Keratinocyte (primary cell): ENCODE data around the gene CHL1. TPM values are rescaled to one million over a fixed set of nuclear protein-coding genes. Genes with fewer than 3 reads are reported as not detected.

ENCODE experiments used
- DNase-seq: peaks from one replicate; pipeline ENCODE4 v3.0.0-alpha.2; 2011; ENCODE audit warnings: low read depth, missing footprints, low spot score
- FAIRE-seq: peaks from 2 replicates; lab custom pipeline; 2011; peaks lifted over from hg19 to GRCh38; lab: Jason Lieb, UNC
- H2AFZ ChIP-seq: 2 replicates; pipeline ENCODE4 v1.6.0; 2012; ENCODE audit warnings: low read length, control low read depth, inconsistent platforms; ENCODE audit not compliant: control insufficient read depth
- H3K27ac ChIP-seq: 2 replicates; pipeline ENCODE4 v1.5.1; 2011; ENCODE audit warnings: low read length; ENCODE audit not compliant: control insufficient read depth, insufficient read depth
- H3K27me3 ChIP-seq: 3 replicates; pipeline ENCODE4 v1.6.0; 2011; ENCODE audit warnings: low read length; ENCODE audit not compliant: control insufficient read depth, insufficient read depth; ENCODE audit errors: extremely low read depth
- H3K36me3 ChIP-seq, 2 experiments: 2 replicates in 1 of 2; 3 replicates in 1 of 2; pipeline ENCODE4 v1.5.1; 2011; ENCODE audit warnings: low read length in 2 of 2, mild to moderate bottlenecking in 1 of 2; ENCODE audit not compliant: control insufficient read depth in 2 of 2, insufficient read depth in 2 of 2; ENCODE audit errors: extremely low read depth in 1 of 2
- H3K4me1 ChIP-seq: 3 replicates; pipeline ENCODE4 v1.5.1; 2011; ENCODE audit warnings: low read length; ENCODE audit not compliant: control insufficient read depth, insufficient read depth; ENCODE audit errors: extremely low read depth
- H3K4me2 ChIP-seq: 3 replicates; pipeline ENCODE4 v1.6.0; 2011; ENCODE audit warnings: low read depth, low read length; ENCODE audit not compliant: control insufficient read depth, insufficient read depth; ENCODE audit errors: extremely low read depth
- H3K4me3 ChIP-seq, 3 experiments: fragments of 200-600 bp in 1 of 3; sonication (generic) in 1 of 3; 2 replicates in 2 of 3; 3 replicates in 1 of 3; pipeline ENCODE4 v1.5.1; 2011 to 2016; ENCODE audit warnings: low read length in 3 of 3, mild to moderate bottlenecking in 3 of 3, control low read depth in 2 of 3, inconsistent platforms in 1 of 3, low read depth in 1 of 3, mixed read lengths in 1 of 3, mixed run types in 1 of 3, moderate library complexity in 1 of 3; ENCODE audit not compliant: control insufficient read depth in 2 of 3, insufficient read depth in 2 of 3; ENCODE audit errors: extremely low read depth in 1 of 3
- H3K79me2 ChIP-seq: 2 replicates; pipeline ENCODE4 v1.6.0; 2012; ENCODE audit warnings: low read length; ENCODE audit not compliant: control insufficient read depth, insufficient read depth
- H3K9ac ChIP-seq: 3 replicates; pipeline ENCODE4 v1.6.0; 2011; ENCODE audit warnings: low read length; ENCODE audit not compliant: control insufficient read depth, insufficient read depth; ENCODE audit errors: extremely low read depth
- H3K9me1 ChIP-seq: 3 replicates; pipeline ENCODE4 v1.6.0; 2011; ENCODE audit warnings: low read length; ENCODE audit not compliant: control insufficient read depth, insufficient read depth; ENCODE audit errors: extremely low read depth
- H3K9me3 ChIP-seq: 2 replicates; pipeline ENCODE4 v1.5.1; 2012; ENCODE audit warnings: low read depth, low read length; ENCODE audit not compliant: control insufficient read depth
- H4K20me1 ChIP-seq: 3 replicates; pipeline ENCODE4 v1.6.0; 2011; ENCODE audit warnings: low read length; ENCODE audit not compliant: control insufficient read depth, insufficient read depth; ENCODE audit errors: extremely low read depth
- EZH2 ChIP-seq: IDR thresholded peaks from one replicate; pipeline ENCODE4 v1.6.1; 2012; ENCODE audit warnings: inconsistent platforms, mild to moderate bottlenecking, low read length, moderate library complexity
- dilution Hi-C: fragments of 300-500 bp; cut with MboI; formaldehyde crosslinking; loops from one replicate; pipeline ENCODE4 v1.7.0; 2020; ENCODE audit warnings: low sequenced_read_pairs; ENCODE audit not compliant: extremely low pct_ligation_motif_present
- polyA plus RNA-seq, 5 experiments: library from polyadenylated mRNA; depleted of rRNA in 3 of 5; stranded (reverse) in 3 of 5; stranded (forward) in 1 of 5; unstranded in 1 of 5; fragments of >200 nt; gene quantifications; 1 replicate in 1 of 5; 2 replicates in 3 of 5; 3 replicates in 1 of 5; pipeline versions ENCODE4 v1.2.1 to v1.2.3, GENCODE V29; 2011 to 2012; ENCODE audit warnings: missing spikeins in 2 of 5, low read depth in 1 of 5, low replicate concordance in 1 of 5
- TF ChIP-seq, protein P1 (sequence below), 3 experiments: IDR thresholded peaks in 1 of 3; conservative IDR thresholded peaks in 1 of 3; optimal IDR thresholded peaks in 1 of 3; 2 replicates in 2 of 3; 3 replicates in 1 of 3; pipeline versions ENCODE3 to v1.5.1; 2011; ENCODE audit warnings: low read length in 3 of 3, mild to moderate bottlenecking in 3 of 3, moderate library complexity in 2 of 3, control low read depth in 1 of 3, inconsistent platforms in 1 of 3; ENCODE audit not compliant: insufficient read depth in 2 of 3; ENCODE audit errors: extremely low read depth in 1 of 3

Gene CHL1
- polyA plus RNA-seq, 1 donor (not counting 4 experiments of a cell fraction or from before 2014, with no cell fraction given), result 0.04 TPM

DNA sequence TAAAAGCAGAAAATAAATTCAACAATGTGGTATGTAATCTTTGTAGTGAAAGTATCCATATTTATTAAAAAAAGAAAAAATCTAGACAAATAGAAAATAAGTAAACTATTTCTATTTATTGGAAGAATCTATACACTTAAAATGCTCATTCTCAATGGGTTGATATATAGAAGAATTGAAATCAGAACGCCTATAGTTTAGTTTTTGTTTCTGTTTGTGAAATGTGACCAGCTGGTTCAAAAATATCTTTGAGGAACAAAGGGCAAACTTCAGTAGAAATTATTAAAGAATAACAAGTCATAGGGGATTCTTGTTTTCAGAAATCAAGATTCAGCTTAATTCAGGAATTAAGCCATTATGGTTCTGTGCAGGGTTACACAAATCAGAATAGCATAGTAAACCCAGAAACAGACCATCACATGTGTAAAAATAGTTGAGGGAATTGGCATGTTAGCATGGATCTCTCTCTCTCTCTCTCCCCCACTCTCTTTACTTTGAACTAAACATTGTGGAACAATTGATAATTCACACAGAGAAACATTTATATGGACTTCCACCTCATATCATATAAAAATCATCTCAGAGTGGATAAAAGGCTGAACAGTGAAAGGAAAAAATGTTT lies 134.0 kb downstream of the CHL1 start:
- H3K79me2 ChIP-seq, result no peaks in the 10 kb centered on the region
- no peak overlapping the region for H3K27ac ChIP-seq
- H3K9me3 ChIP-seq, result no peaks in the 10 kb centered on the region
- no peaks in the 10 kb centered on the region for H3K9me1 ChIP-seq
- H3K4me3 ChIP-seq, result no peak overlapping the region
- no peak overlapping the region for H3K9ac ChIP-seq
- no peak for DNase-seq
- no peaks in the 10 kb centered on the region for H3K27me3 ChIP-seq
- no peaks in the 10 kb centered on the region for H3K36me3 ChIP-seq
- no peak overlapping the region for H2AFZ ChIP-seq
- H3K4me2 ChIP-seq, result no peak overlapping the region
- H4K20me1 ChIP-seq, result no peaks in the 10 kb centered on the region
- no peak for FAIRE-seq
- TF ChIP-seq EZH2, result no peak
- TF ChIP-seq, protein P1, sequence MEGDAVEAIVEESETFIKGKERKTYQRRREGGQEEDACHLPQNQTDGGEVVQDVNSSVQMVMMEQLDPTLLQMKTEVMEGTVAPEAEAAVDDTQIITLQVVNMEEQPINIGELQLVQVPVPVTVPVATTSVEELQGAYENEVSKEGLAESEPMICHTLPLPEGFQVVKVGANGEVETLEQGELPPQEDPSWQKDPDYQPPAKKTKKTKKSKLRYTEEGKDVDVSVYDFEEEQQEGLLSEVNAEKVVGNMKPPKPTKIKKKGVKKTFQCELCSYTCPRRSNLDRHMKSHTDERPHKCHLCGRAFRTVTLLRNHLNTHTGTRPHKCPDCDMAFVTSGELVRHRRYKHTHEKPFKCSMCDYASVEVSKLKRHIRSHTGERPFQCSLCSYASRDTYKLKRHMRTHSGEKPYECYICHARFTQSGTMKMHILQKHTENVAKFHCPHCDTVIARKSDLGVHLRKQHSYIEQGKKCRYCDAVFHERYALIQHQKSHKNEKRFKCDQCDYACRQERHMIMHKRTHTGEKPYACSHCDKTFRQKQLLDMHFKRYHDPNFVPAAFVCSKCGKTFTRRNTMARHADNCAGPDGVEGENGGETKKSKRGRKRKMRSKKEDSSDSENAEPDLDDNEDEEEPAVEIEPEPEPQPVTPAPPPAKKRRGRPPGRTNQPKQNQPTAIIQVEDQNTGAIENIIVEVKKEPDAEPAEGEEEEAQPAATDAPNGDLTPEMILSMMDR (optimal IDR thresholded peaks at IDR 0.05 in 1 of 3, IDR thresholded peaks at IDR 0.05 in 1 of 3, conservative IDR thresholded peaks at IDR 0.05 in 1 of 3; ENCODE audit: extremely low read depth in 1 of 3, insufficient read depth in 2 of 3, low read length in 3 of 3), result no peak
- dilution Hi-C loops, result no loop called here
- no peaks in the 10 kb centered on the region for H3K4me1 ChIP-seq

DNA sequence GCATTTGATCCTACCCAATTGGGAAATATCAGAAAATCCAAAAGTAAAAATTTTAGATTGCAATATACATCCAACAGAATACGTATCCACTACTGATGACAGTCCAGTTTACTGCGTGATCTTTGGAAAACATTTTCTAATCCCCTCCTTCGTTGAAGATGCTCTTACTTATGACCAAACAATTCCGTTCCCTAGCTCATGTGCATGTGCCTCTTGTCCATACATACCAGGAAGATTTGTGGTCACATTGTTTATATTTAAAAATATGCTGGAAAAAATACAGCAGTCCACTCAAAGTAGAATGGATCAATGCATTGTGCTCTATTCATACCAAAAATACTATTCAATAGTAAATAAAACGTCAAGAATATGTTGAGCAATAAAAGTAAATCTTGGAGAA lies 135.3 kb downstream of the CHL1 start:
- no peak overlapping the region for H2AFZ ChIP-seq
- H3K4me2 ChIP-seq, result no peak overlapping the region
- no peaks in the 10 kb centered on the region for H3K27me3 ChIP-seq
- H3K79me2 ChIP-seq, result no peaks in the 10 kb centered on the region
- no peak overlapping the region for H3K9ac ChIP-seq
- no peak overlapping the region for H3K4me3 ChIP-seq
- H3K27ac ChIP-seq, result no peak overlapping the region
- no peak for FAIRE-seq
- no peaks in the 10 kb centered on the region for H3K9me3 ChIP-seq
- H3K36me3 ChIP-seq, result no peaks in the 10 kb centered on the region
- no peaks in the 10 kb centered on the region for H4K20me1 ChIP-seq
- TF ChIP-seq EZH2, result no peak
- TF ChIP-seq, protein P1 (optimal IDR thresholded peaks at IDR 0.05 in 1 of 3, IDR thresholded peaks at IDR 0.05 in 1 of 3, conservative IDR thresholded peaks at IDR 0.05 in 1 of 3; ENCODE audit: extremely low read depth in 1 of 3, insufficient read depth in 2 of 3, low read length in 3 of 3), result no peak
- DNase-seq, result no peak
- dilution Hi-C loops, result no loop called here
- H3K9me1 ChIP-seq, result no peaks in the 10 kb centered on the region
- no peaks in the 10 kb centered on the region for H3K4me1 ChIP-seq
